ENCODE measurements around the gene FAM174C.
A peak's percentile ranks its signal among the peaks of the same experiment; 100 is the strongest.

- TF ChIP-seq CTCF (IDR thresholded peaks at IDR 0.05): peak; percentile 71 to 98 (median 94)
- peak in 1 of 2 donors; percentile 8 for TF ChIP-seq POLR2A (IDR thresholded peaks at IDR 0.05)
Measured at GRCh38 chr19:1243768-1244692, 31.3 kb upstream of the FAM174C start.

All from thyroid gland (tissue), 4 donors.